ENCODE data around the gene C8A. TPM values are rescaled to one million over a fixed set of nuclear protein-coding genes. Genes with fewer than 3 reads are reported as not detected.

C8A gene
- total and polyA plus RNA-seq, 2 of the 13 experiments (the other 11 are each of a cell fraction or from before 2014, with no cell fraction given): 10.5 to 15.0 TPM

DNA sequence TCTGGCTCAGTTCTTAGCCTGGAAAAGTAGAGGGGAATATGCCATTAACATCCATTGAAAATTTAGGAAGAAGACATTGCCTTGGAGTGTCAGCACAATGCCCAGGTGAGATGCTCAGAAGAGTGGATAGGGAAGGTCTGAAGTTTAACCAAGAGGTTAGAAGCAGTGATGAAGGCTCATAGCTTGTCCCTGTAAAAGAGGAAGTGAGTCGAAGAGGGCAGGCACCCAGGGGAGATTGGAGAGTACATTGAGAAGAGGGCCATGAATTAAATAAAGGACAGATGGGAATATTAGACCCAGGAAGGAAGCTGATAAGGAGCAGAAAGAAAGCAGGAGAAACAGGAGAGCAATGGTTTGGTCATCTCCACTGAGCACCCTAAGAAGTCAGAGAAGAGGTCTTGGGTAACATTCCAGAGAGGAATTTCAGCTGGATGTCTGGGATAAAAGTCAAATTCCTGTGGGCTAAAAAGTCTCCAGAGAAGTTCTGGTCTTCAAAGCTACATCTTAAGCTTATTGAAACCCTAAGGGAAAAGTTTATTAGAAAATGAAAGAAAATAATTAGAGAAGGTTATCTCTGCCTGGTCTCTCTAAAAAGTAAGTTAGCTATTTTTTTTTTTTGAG lies 93.9 kb downstream of the C8A start:
- no TSS peak for BruUV-seq (replicated peaks)
- H2AFZ ChIP-seq (ENCODE audit: low read length): no peak overlapping the region
- H3K9me3 ChIP-seq (ENCODE audit: low read length): no peaks in the 10 kb centered on the region
- DNase-seq (ENCODE audit: low spot score) (no peak), ATAC-seq (no peak), FAIRE-seq (no peak)
- H4K20me1 ChIP-seq (ENCODE audit: insufficient read depth, low read length): no peaks in the 10 kb centered on the region
- H3K27ac ChIP-seq (ENCODE audit: extremely low read length, insufficient read depth, low read length): no peak overlapping the region
- in situ Hi-C loops (cut with HindIII; ENCODE audit: extremely low pct_ligation_motif_present, low pct_unique_long_range_greater_than_20kb): no loop called here
- intact Hi-C loops (cut with micrococcal nuclease; ENCODE audit: unreplicated experiment): no loop called here
- H3K4me3 ChIP-seq (replicated peaks in 1 of 3; ENCODE audit: insufficient read depth in 1 of 3, low read depth in 2 of 3, low read length in 3 of 3): no peak overlapping the region
- H3K79me2 ChIP-seq (ENCODE audit: insufficient read depth, low read length): no peaks in the 10 kb centered on the region
- H3K27me3 ChIP-seq (ENCODE audit: control insufficient read depth in 1 of 2, insufficient read depth in 2 of 2, low read length in 2 of 2): no peaks in the 10 kb centered on the region
- peaks cover 30% of the 10 kb centered on the region for H3K4me1 ChIP-seq (ENCODE audit: insufficient read depth, low read length)
- WGBS (ENCODE audit: low lambda C conversion rate): 100% methylated on average over 1 of the region's 1 CpG
- H3K36me3 ChIP-seq (replicated peaks in 1 of 2; ENCODE audit: control insufficient read depth in 1 of 2, insufficient read depth in 2 of 2, low read length in 2 of 2): no peaks in the 10 kb centered on the region
- no peak overlapping the region for H3K9ac ChIP-seq (ENCODE audit: insufficient read depth, low read depth, low read length)
- ChIA-PET POLR2A (no interaction called here), CTCF (ENCODE audit: low intra/inter-chr PET ratio, low total read pairs) (no interaction called here)
- H3K4me2 ChIP-seq (ENCODE audit: low read depth, low read length): no peak overlapping the region
- TF ChIP-seq ATF1 (CRISPR knock-in tag; IDR thresholded peaks at IDR 0.05): no peak
- no peak for TF ChIP-seq PRPF4 (IDR thresholded peaks at IDR 0.05; ENCODE audit: low read depth, low read length, poor library complexity, severe bottlenecking)
- TF ChIP-seq ZNF180 (CRISPR knock-in tag; IDR thresholded peaks at IDR 0.05; ENCODE audit: borderline replicate concordance, low read depth): no peak
- TF ChIP-seq, protein P1, sequence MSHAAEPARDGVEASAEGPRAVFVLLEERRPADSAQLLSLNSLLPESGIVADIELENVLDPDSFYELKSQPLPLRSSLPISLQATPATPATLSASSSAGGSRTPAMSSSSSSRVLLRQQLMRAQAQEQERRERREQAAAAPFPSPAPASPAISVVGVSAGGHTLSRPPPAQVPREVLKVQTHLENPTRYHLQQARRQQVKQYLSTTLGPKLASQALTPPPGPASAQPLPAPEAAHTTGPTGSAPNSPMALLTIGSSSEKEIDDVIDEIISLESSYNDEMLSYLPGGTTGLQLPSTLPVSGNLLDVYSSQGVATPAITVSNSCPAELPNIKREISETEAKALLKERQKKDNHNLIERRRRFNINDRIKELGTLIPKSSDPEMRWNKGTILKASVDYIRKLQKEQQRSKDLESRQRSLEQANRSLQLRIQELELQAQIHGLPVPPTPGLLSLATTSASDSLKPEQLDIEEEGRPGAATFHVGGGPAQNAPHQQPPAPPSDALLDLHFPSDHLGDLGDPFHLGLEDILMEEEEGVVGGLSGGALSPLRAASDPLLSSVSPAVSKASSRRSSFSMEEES (CRISPR knock-in tag; IDR thresholded peaks at IDR 0.05): no peak
- no peak for TF ChIP-seq TOPORS (CRISPR knock-in tag; IDR thresholded peaks at IDR 0.05)
- no peak for TF ChIP-seq NR2F2 (IDR thresholded peaks at IDR 0.05; ENCODE audit: borderline replicate concordance, low read depth)
- TF ChIP-seq, protein P2, sequence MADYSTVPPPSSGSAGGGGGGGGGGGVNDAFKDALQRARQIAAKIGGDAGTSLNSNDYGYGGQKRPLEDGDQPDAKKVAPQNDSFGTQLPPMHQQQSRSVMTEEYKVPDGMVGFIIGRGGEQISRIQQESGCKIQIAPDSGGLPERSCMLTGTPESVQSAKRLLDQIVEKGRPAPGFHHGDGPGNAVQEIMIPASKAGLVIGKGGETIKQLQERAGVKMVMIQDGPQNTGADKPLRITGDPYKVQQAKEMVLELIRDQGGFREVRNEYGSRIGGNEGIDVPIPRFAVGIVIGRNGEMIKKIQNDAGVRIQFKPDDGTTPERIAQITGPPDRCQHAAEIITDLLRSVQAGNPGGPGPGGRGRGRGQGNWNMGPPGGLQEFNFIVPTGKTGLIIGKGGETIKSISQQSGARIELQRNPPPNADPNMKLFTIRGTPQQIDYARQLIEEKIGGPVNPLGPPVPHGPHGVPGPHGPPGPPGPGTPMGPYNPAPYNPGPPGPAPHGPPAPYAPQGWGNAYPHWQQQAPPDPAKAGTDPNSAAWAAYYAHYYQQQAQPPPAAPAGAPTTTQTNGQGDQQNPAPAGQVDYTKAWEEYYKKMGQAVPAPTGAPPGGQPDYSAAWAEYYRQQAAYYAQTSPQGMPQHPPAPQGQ (CRISPR knock-in tag; IDR thresholded peaks at IDR 0.05; ENCODE audit: borderline replicate concordance): no peak
- TF ChIP-seq, protein P3, sequence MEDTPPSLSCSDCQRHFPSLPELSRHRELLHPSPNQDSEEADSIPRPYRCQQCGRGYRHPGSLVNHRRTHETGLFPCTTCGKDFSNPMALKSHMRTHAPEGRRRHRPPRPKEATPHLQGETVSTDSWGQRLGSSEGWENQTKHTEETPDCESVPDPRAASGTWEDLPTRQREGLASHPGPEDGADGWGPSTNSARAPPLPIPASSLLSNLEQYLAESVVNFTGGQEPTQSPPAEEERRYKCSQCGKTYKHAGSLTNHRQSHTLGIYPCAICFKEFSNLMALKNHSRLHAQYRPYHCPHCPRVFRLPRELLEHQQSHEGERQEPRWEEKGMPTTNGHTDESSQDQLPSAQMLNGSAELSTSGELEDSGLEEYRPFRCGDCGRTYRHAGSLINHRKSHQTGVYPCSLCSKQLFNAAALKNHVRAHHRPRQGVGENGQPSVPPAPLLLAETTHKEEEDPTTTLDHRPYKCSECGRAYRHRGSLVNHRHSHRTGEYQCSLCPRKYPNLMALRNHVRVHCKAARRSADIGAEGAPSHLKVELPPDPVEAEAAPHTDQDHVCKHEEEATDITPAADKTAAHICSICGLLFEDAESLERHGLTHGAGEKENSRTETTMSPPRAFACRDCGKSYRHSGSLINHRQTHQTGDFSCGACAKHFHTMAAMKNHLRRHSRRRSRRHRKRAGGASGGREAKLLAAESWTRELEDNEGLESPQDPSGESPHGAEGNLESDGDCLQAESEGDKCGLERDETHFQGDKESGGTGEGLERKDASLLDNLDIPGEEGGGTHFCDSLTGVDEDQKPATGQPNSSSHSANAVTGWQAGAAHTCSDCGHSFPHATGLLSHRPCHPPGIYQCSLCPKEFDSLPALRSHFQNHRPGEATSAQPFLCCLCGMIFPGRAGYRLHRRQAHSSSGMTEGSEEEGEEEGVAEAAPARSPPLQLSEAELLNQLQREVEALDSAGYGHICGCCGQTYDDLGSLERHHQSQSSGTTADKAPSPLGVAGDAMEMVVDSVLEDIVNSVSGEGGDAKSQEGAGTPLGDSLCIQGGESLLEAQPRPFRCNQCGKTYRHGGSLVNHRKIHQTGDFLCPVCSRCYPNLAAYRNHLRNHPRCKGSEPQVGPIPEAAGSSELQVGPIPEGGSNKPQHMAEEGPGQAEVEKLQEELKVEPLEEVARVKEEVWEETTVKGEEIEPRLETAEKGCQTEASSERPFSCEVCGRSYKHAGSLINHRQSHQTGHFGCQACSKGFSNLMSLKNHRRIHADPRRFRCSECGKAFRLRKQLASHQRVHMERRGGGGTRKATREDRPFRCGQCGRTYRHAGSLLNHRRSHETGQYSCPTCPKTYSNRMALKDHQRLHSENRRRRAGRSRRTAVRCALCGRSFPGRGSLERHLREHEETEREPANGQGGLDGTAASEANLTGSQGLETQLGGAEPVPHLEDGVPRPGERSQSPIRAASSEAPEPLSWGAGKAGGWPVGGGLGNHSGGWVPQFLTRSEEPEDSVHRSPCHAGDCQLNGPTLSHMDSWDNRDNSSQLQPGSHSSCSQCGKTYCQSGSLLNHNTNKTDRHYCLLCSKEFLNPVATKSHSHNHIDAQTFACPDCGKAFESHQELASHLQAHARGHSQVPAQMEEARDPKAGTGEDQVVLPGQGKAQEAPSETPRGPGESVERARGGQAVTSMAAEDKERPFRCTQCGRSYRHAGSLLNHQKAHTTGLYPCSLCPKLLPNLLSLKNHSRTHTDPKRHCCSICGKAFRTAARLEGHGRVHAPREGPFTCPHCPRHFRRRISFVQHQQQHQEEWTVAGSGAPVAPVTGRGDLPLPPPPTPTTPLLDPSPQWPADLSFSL (CRISPR knock-in tag; IDR thresholded peaks at IDR 0.05): no peak
- TF ChIP-seq CENPX (CRISPR knock-in tag; IDR thresholded peaks at IDR 0.05): no peak
- TF ChIP-seq, protein P4, sequence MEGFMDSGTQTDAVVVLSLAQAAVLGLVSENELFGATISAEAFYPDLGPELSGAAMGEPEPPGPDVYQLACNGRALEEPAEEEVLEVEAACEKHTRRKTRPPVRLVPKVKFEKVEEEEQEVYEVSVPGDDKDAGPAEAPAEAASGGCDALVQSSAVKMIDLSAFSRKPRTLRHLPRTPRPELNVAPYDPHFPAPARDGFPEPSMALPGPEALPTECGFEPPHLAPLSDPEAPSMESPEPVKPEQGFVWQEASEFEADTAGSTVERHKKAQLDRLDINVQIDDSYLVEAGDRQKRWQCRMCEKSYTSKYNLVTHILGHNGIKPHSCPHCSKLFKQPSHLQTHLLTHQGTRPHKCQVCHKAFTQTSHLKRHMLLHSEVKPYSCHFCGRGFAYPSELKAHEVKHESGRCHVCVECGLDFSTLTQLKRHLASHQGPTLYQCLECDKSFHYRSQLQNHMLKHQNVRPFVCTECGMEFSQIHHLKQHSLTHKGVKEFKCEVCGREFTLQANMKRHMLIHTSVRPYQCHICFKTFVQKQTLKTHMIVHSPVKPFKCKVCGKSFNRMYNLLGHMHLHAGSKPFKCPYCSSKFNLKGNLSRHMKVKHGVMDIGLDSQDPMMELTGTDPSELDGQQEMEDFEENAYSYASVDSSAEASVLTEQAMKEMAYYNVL (CRISPR knock-in tag; IDR thresholded peaks at IDR 0.05; ENCODE audit: borderline replicate concordance): no peak
- TF ChIP-seq ZNF775 (CRISPR knock-in tag; IDR thresholded peaks at IDR 0.05; ENCODE audit: borderline replicate concordance): no peak
- TF ChIP-seq RFX5 (IDR thresholded peaks at IDR 0.05; ENCODE audit: low read depth, low read length): no peak

All from HepG2 (cell line).